GM21423 (cell line): ENCODE measurements around the gene DAP.
A peak's percentile ranks its signal among the peaks of the same experiment; 100 is the strongest.
"Not testable (repeated sequence)": the region's sequence is repeated elsewhere in the genome, so short reads cannot be mapped to it uniquely, and the experiment has no call there.

Source experiments
- ATAC-seq: cut with Tn5 transposase; IDR thresholded peaks from one replicate; pipeline ENCODE4 v1.9.1; 2021; ENCODE audit warnings: mild to moderate bottlenecking, moderate library complexity; ENCODE audit not compliant: unreplicated experiment

DAP gene, protein sequence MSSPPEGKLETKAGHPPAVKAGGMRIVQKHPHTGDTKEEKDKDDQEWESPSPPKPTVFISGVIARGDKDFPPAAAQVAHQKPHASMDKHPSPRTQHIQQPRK

DNA sequence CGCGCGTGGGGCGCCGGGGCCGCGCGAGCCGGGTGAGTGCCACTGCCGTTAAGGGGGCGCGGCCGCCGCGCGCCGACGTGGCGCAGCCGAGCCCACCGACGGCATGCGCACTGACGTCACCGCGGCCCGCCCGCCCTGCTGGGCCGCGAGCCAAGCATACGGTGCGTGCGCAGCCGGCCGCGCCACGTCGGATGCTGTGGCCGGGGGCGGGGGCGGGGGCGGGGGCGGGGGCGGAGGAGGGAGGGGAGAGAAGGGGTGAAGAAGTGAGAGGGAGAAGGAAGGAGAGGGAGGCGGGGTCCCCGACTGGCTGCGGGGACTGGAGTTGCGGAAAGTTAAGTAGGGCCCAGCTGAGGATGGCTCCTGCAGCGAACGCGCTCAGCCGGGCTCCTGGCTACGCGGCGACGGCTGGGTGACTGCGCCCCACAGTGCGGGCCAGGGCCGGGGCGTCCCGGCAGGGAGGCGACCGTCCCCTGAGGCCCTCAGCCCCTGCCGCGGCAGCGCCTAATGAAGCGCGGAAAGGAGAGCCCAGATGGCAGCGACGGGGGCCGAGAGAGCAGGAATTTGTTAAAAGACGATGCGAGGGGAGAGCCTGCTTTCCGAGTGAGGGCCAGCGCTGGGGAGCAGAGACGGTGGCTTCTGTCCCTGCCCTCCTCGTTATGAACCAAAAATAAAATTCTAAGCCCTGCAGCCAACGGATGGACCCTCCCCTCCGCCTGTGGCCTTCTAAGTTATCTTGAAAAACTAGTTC, at the start of gene DAP:
Gene DAP (minus strand): TSS at position 50 of the 748 bp plus-strand sequence. CDS start 166 bp downstream, outside the sequence.
- ATAC-seq = peak; percentile 76

DNA sequence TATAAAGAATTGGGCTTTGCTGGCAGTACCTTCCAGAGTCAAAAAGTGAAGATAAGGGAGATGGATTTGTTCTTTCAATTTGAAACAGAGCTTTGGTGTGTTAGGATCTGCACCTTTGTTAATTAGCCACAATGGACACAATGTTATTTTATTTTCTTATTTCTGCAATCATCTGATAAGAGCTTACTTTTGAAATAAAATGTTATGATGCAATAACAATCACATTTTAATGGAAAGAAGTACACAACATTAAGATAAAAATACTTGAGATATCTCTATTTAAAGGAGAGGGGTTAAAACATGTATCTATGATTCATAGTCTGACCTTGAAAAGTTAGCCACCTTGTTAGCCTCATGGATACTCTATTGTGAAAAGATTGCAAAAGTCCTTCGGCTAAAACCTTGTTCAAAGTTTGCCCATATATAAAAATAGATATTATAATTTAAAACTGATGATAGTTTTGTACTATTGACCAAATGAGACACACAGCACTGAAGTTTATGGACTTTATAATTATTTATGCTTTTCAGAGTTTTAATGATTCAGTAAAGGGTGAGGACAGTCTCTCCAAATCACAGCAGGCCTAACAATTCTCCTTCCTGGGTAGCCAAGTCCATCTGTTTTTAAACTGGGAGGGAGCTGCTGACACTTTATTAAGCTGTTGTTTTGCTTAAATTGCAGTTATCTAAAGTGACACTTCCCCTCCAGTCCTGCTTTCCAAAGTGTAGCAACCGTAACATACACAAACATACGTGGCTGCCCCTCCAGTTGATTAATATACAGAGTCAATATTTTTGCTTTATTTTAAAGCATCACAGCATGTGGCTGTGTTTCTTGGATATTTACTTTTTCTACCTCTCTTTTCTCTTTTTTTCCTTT, 47.6 kb upstream of the DAP start:
- no peak for ATAC-seq

DNA sequence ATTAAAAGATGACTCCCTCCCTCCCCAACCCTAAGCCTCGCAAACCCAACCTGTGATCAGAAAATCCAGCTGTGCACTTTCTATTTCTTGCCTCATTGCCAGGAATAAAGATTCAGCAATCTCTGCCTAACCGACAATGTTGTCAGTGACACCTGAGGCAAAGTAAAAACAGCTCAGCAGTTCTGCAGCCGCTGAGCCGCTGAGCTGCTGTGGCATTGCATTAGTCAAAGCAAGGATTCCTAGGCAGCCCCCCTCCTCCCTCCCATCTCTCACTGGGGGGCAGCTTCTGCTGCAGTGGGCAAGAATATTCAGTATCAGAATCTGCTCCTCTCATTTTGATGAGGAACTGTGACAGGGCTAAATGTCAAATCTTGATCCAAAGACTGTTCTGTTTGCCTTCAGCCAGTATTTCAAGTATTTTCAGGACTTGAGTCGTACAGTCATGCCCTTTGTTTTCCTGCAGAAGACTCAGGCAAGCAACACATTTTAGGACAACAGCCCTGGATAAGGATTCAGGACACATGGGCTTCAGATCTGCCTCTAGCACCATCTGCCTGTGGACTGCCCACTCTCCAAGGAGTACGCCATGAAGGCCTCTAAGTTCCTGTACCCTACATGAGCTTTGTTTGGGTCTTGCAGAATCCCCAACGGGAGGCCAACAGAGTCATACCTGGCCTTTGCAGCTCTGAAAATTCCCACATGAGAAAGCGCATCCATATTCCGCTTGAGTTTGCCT, 41.1 kb upstream of the DAP start:
- ATAC-seq = no peak

DNA sequence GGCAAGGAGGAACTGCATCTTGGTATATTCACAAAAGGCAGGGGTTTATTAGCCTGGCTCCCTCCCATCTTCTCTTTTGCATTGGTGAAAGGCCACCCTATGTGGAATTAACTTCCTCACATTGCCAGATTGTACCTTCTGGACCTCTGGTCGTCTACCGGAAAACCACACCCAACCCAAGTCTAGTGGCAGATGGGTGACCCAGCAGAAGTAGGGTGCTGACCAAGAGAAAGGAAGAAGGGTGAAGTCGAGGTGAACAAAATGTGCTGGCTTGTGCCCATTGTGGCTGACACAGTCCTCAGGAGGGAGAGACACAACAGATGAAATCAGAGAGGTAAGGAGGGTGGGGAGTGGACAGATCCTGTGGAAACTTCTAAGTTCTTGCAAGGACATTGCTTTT, 39.8 kb upstream of the DAP start:
- no peak for ATAC-seq

DNA sequence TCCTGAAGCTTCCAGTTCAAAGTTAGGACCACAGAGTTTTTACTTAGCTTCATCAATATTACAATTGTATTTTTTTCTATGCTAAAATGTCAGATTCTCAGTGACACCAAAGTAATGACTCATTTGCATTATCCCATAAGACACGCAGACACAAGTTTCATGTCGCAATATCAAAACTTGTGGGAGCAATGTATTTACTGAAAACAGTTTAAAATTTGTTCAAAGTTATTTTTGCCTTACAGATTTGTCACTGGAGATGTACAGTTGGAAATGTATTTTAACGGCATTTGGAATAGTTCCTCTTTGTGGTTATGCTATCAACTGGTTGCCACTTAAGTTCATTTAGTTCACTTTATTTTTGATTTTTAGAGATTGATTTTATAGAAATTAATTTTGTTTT, 36.2 kb upstream of the DAP start:
- no peak for ATAC-seq

DNA sequence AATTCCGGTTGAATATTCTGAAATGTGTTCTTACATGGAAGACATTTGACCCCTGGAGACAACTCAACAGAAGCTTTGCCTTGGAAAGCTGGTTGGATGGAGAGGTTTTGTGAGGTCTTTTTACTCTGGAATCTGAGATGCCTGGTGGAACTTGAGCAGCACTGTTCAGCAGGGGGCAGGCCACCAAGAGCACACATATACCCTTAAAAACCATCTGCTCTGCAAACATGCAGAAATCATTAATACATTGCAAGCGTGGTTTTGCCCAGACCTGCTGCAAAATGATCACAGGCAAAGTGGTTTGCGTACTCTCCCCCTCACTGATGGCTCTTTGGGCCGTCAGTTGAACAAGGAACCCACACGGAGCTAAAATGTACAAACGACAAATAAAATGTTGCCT, 32.8 kb upstream of the DAP start:
- ATAC-seq = no peak

DNA sequence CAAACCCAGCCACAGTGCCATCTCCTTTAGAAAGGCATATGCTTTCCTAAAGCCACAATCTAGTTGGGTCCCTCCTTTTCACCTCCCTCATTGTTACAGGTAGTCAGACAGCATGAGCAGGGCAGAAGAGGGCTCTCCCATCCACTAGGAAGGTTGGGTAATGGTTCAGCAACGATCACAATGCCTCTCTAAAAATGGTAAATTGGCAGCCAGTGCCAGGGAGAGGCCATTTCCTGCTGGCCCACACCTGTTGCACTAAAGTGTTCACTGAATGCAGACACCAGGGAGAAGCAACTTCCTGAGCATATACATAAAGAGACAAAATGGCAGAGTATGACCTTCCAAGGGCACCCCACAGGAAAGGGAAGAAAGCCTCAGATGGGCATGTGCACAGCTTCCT, 31.3 kb upstream of the DAP start:
- ATAC-seq = no peak

DNA sequence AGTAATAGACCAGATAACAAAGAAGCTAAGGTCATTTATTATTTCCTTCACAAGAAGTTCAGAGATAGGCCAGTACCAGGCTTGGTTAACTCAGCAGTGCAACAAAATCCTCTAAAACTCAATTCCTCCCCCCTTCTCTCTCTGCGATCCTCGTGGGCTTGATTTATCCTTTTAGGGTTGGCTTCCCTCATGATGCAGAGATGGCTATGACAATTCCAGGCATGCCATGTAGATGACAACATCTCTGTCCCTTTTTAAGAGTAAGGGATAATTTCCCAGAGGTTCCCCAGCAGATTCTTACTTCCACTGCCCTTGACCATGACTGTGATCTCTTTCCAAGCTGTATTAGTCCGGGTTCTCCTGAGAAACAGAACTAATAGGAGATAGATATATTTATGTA, 28.7 kb upstream of the DAP start:
- ATAC-seq = no peak

DNA sequence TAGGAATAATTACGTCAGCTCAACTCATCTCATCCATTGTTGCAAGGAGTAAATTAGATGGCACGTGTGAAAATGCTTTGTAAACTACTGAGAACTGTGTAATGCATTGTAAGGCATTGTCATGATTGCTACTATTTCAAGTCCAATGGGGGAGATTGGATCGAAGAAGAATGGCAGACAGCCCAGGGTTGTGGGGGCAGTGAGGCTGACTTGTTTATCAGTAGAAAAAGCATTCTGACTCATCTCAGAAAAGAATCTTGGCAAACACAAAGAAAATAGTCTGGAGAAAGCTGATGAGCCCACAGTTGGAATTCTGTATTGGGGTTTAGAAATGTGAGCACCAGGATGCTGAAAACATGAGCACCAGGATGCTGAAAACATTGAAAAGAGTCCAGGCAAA, 28.0 kb upstream of the DAP start:
- ATAC-seq = no peak

DNA sequence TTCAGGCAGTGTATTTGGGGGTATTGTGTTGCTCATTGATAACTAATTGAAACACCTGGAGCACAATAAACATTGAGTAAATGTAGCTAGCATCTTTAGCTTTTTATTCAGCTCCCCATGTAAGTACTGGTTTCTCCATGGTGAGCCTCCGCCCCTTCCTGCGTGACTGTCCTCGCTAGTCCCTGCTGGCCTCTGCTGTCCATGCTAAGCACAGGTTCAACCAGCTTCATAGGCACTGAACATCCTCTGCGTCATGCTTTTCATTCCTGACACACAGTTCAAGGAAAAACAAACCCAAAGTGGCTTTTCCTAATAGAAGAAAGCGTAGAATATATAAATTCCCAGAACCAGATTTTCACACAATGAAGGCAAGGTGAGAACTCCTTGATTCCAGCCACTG, 27.3 kb upstream of the DAP start:
- no peak for ATAC-seq

DNA sequence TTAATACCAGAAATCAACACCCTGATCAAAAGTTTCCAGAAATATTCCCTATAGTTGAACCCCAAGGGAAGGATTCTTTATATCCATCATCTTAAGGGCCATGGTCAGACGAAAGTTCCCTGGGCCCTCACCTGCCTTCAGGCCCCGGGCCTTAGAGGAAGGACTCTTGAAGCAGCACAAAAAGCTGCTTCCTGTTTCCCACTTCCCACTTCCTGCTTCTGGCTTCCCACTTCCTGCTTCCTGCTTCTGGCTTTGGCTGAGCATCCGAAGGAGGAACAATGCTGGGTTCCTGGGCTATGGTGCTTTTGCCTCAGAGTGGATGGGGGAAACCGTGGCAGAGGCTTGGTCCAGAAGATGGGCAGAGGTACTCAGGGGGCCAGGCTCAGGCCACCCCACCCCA, 25.8 kb upstream of the DAP start:
- no peak for ATAC-seq

DNA sequence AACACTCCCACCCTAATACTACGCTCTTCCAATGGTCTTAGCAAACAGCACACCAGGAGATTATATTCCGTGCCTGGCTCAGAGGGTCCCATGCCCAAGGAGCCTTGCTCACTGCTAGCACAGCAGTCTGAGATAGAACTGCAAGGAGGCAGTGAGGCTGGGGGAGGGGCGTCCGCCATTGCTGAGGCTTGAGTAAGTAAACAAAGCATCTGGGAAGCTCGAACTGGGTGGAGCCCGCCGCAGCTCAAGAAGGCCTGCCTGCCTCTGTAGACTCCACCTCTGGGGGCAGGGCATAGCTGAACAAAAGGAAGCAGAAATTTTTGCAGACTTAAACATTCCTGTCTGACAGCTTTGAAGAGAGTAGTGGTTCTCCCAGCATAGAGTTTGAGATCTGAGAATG, 19.2 kb upstream of the DAP start:
- not testable (repeated sequence) for ATAC-seq

DNA sequence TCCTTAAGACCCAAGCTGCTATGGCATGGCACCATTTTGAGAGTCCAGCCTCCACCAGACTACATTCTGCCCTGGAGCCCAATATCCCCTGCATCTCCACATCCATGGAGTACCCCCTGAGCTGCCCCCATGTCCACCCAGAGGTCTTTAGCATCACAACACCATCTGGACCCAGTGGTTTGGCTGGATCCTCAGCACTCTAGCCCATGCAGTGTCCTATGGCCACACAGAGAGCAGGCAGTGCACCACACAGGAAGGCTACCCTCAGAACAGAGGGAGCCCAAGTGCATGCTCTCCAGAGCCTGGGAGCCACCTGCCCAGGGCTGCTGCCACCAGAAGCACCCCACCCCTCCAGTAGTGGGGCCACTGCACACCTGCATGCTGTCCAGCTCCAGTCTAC, 18.6 kb upstream of the DAP start:
- ATAC-seq = no peak

DNA sequence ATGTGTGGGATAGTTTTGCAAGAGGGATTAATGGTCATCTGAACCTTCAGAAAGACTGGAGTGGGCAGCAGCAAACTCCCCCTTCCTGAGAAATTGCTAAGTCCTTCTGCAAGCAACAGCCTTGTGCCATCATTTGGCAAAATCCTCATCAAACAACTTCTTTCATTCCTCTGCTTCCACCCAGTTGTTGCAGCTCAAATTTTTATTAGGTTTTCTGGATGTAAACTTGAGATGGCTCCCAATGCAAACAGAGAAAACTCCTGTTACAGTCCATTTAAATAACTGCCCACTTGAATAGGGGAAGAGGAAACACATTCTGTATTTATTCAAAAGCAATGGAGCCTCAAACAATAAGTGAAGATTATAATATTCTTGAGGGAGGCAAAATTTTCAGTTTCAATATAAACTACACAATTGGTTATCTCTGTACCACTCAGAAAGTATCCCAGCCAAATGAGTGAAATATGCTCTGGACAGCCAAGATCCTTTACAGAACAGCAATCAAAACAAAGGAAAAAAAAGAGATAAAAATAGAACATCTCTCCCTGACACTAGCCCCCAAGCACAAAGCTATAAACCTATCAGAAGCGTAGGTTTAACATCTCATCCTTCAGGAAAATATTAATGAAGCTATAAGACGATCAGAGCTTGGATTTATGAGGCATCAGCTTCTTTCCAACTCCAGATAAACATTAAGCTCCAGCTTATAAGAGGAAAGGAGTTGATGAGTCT, 17.3 kb upstream of the DAP start:
- no peak for ATAC-seq

DNA sequence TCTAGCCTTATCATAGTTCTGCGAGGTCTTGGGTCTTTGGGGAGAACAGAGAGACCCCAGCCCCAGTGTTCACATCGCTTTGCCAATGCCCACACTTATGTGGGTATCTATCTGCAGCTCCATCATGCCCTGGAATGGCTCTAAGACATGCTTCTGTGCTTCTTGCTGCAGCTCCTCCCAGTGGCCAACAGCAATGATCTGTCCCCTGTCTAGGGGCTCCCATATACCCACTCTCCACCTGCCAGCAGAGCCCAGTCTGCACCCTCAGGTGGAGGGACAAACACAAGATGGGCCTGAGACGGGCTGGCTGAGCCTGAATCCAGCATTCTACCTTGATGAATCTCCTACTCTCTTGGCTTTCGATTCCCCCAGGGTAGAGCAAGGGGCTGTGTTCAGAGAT, 14.6 kb upstream of the DAP start:
- ATAC-seq = no peak

DNA sequence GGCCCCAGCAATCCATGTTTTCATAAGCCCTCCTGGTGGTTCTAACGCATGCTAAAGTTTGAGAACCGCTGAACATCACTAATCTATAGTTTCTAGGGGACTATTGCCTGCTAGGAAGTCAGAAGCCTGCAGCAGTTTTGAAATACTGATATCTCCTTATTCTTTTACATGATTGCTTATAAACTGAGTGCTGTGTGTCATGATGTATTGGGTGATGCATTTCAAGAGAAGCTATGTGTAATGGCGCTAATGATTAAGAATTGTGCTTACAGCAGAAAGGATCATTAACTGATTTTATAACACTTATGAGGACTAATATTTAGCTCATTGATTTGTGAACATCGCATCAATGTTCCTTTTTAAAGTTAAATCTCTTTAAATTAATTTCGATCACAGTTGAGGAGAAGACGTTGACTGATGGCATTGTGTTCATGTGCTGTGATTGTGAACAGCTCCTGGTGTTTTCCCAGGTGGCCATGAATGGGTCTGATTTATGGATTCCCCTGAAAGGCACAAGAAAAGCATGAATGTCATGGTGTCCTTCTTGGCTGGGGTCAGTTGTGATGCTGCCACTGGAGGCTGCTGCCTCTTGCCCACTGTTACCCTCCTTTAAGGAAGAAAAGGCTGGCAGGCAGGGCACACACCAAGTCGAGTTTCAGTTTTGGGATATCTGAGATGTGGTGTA, 12.0 kb upstream of the DAP start:
- no peak for ATAC-seq

DNA sequence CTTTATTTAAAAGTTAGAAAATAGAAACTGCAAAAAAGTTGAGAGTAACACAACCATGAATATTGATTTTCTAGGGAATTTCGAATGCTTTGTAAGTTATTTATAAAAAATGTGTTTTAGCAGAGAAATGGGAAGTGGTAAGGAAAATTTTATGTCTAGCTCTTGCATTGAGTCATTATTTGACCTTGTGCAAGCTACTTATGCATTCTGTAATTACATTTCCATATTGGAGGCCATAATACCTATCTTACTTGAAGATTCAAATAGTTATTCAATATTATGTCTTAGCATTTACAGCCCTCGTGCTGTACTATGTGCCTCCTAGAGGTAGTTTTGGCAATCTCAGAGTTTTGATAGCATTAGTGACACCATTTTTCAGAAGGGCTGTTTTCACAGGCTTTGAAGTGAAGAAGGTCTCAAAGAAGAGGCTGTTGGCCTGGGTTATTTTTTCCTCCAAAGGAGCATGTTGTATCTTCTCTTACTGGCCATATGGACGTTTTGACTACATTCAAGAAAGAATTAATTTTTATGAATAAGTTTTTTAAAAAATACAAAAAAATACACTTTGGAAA, 7.4 kb upstream of the DAP start:
- no peak for ATAC-seq

DNA sequence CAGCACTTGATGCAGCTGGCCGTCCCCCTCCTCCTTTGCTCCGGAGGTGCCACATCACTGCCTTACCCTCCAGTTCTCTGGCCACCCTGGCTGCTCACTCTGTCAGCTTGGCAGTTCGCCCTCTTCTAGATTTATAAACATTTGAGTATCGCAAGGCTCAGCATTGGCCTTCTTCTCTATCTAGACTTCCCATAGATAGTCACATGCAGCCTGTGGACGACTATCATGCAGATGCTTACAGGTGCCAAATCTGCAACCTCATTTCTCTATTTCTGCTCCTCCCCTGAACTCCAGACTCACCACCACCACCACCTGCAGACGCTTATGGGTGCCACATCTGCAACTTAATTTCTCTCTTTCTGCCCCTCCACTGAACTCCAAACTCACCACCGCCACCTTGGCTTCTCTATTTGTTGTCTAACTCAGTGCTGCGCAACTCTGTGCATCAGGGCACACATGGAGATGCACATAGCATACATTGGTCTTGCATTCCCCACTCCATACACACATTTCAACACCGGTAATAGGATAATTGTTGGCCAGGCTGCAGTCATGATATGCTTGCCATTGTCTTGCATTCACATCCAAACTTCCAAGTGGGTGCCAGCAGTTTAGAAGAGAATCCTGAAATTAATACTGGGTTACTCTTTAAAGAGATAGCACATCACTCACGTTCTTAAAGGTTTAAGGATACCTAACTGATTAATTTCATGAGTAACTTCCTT, 1.9 kb upstream of the DAP start:
- ATAC-seq = no peak
